Left colon (tissue), 2 donors: Measurements from ENCODE around the gene PKP4. TPM values are rescaled to one million over a fixed set of nuclear protein-coding genes. Genes with fewer than 3 reads are reported as not detected.
"Not testable (repeated sequence)": the region's sequence is repeated elsewhere in the genome, so short reads cannot be mapped to it uniquely, and the experiment has no call there.

Experiments
- ATAC-seq: fragments of 200-7000 bp; cut with Tn5 transposase; one replicate; pipeline ENCODE4 v1.9.1; 2020; ENCODE audit warnings: mild to moderate bottlenecking, moderate library complexity
- DNase-seq, 2 donors: peaks; one replicate each; pipeline ENCODE4 v3.0.0-alpha.2; 2020
- intact Hi-C, 2 donors: fragments of 100-400 bp; cut with DNase I in 1 of 2; cut with micrococcal nuclease in 1 of 2; formaldehyde crosslinking; loops; one replicate each; pipeline versions ENCODE4 v1.11.2 to v1.14.0; 2022; cut with DNase I, micrococcal nuclease
- total RNA-seq, 2 donors: library from RNA; stranded (reverse); fragmentation: NEBNext Ultra II Directional; extraction: Animal tissue kit (Norgen Biotek cat#: 25700); gene quantifications; one replicate each; pipeline ENCODE4 v1.2.1, GENCODE V29; 2021
- donor health status: DM: no; HTN: no; CAD: no.
- donor health status: DM: yes; HTN: yes; CAD: no.

The PKP4 gene
- total RNA-seq, 2 donors from 2014 or later, result 36.9 to 55.5 TPM

DNA sequence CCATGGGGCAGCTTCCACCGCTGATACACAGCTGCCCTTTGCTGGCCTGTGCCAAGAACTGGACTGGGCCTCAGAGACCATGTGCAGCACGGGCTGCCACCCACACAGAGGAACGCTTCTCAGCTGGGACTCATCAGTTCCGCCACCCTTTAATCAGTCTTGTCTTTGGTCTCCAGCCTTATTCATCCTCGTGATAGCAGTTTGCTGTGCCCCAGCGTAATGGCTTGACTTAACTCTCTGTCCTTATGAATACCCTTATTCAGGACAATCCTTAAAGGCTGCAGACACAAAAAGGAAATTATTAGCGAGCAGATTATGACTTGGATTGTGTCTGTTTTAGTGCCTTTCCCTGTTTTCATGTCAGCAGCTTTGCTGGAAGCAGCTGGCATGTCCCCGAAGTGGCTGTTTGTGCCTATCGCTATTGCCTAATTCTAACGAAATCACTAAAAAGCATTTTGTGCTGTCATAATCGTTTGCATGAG lies 229.5 kb downstream of the PKP4 start:
- intact Hi-C loops, result no loop called here
- ATAC-seq, result no peak

DNA sequence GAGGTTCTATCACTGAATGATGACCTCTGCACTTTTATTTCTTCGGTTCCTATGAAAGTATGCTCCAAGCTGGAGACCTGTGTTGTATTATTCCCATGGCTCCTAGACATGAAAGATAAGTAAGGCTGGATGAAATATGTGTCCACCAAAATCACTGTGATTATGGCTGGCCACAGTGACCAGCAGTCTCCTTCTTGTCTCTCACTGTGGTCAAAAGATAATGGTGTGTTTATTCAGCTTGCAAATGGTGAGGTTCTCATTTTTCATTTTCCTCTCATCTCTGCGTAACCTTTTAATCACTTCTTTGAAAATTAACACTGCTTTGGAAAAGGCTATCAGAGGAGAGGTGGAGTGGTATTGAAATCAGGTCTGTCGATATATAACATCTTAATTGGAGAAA lies 230.6 kb downstream of the PKP4 start:
- DNase-seq (no peak), ATAC-seq (no peak)
- intact Hi-C loops, result no loop called here

More for the DNA sequence above, 229.5 kb downstream of the PKP4 start:
- no peak for DNase-seq

DNA sequence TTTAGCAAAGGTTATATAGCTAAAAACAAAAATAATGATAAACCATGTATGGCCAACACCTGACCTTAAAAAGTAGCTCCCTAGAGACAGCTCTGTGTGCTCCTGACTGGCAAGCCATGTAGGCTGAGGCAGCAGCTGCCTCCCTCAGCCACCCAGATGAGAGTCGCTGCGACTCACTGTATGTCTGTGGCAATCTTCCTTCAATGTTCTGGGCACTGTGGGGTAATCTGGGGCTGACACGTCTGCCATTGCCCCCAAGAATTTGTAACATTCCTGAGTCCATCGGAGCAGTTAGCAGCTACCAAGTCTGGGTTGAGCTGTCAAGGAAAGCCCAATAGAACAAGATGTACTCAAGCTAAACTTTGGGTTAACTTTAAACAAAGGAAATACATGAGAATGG lies 232.0 kb downstream of the PKP4 start:
- no peak for ATAC-seq
- DNase-seq, result no peak
- intact Hi-C loops, result no loop called here

DNA sequence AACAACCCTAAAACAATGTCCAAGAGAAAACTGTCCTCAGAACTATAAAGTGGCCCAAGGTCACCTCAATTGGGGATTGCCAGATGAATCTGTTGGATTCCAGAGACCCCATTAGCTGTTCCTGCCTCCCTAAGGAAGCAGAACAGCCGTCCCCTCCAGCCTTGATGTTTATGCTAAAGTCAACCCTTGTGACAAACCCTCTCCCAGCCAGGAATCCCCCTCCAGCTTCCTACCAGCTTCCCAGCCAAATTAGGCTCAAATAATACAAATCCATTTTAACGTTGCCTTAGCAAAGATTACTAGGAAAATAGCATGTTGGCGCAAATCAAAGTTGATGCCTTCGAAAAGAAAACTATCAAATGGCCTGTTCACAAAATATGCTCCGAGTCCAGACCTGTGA lies 232.6 kb downstream of the PKP4 start:
- intact Hi-C loops, result no loop called here
- no peak for DNase-seq
- no peak for ATAC-seq

DNA sequence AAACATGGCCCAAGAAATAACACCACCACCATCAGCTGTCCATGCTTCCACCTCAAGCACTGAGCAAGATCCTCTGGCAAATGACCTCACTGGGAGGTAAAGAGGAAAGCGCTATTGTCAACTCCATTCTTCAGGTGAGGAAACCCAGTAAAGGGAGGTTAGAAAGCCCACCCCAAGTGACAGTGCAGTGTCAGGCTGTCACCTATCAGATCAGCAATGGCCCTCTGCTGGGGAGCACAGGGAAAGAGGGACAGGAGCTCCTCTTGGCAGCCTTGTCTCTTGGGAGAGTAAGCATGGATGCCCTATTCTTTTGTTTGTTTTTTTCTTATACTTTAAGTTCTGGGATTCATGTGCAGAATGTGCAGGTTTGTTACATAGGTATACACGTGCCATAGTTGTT lies 234.1 kb downstream of the PKP4 start:
- no peak for ATAC-seq

GRCh38 chr2:158691619-158692018 lies 234.9 kb downstream of the PKP4 start:
- DNase-seq, result no peak
- intact Hi-C loops, result no loop called here

More for the DNA sequence above, 234.1 kb downstream of the PKP4 start:
- intact Hi-C loops, result no loop called here
- DNase-seq, result no peak

GRCh38 chr2:158692372-158693103 lies 235.8 kb downstream of the PKP4 start:
- ATAC-seq, result no peak
- DNase-seq, result no peak
- intact Hi-C loops, result no loop called here

More at GRCh38 chr2:158691619-158692018, 234.9 kb downstream of the PKP4 start:
- ATAC-seq, result no peak

GRCh38 chr2:158693476-158693875 lies 236.7 kb downstream of the PKP4 start:
- ATAC-seq (no peak), DNase-seq (no peak)
- intact Hi-C loops, result no loop called here

GRCh38 chr2:158695305-158695704 lies 238.6 kb downstream of the PKP4 start:
- ATAC-seq (no peak), DNase-seq (no peak)
- intact Hi-C loops, result no loop called here

GRCh38 chr2:158695744-158696143 lies 239.0 kb downstream of the PKP4 start:
- DNase-seq, intact Hi-C loops, ATAC-seq: not testable (repeated sequence)

- DNase-seq, result no peak
- no peak for ATAC-seq
- intact Hi-C loops, result no loop called here
Observed at GRCh38 chr2:158699323-158699722, 242.6 kb downstream of the PKP4 start.

DNA sequence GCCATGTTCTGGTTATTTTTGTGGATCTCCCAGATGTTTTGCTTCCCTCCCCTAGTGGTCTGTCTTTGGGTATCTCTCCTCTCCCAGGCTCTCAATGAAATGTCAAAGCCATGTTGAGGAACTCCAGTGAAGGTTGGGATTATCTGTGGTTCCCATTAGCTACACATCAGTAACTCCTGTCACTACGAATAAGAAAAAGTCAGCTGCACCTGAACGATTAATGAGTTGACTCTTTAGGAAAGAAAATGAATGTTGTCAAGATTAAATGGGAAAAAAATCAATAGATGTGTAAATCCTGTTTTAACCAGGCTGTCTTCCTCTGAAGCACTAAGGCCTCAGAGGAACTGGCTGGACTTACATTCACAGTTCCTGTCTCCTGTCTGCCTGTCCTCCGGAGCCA lies 244.3 kb downstream of the PKP4 start:
- ATAC-seq (no peak), DNase-seq (no peak)
- intact Hi-C loops, result no loop called here

GRCh38 chr2:158702740-158703139 lies 246.0 kb downstream of the PKP4 start:
- intact Hi-C loops, result no loop called here
- no peak for DNase-seq
- ATAC-seq, result no peak

DNA sequence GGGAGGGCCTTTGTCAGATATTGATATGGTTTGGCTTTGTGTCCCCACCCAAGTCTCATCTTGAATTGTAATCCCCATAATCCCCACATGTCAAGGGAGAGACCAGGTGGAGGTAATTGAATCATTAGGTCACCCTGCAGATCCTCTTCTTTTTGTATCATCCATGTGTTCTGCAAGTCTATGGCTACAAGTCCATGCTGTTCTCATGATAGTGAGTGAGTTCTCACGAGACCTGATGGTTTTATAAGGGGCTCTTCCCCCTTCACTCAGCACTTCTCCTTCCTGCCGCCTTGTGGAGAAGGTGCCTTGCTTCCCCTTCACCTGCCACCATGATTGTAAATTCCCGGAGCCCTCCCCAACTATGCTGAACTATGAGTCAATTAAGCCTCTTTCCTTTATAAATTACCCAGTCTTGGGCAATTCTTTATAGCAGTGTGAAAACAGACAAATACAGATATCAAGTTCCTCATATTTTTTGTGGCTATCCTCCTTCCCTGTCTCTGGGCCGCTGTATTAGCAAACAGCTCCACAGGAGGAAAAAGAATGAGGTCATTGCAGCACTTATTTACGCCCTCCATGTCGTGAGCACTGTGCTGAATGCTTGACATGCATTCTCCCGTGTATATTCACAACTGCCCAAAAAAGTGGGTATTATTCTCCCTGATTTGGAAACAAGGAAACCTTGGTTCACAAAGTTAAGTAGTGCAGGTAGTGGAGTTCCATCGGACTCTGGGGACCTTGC lies 248.1 kb downstream of the PKP4 start:
- intact Hi-C loops, DNase-seq, ATAC-seq: not testable (repeated sequence)

GRCh38 chr2:158712791-158713522 lies 256.2 kb downstream of the PKP4 start:
- ATAC-seq (peak; percentile 86), DNase-seq (no peak)
- intact Hi-C loops, result no loop called here

DNA sequence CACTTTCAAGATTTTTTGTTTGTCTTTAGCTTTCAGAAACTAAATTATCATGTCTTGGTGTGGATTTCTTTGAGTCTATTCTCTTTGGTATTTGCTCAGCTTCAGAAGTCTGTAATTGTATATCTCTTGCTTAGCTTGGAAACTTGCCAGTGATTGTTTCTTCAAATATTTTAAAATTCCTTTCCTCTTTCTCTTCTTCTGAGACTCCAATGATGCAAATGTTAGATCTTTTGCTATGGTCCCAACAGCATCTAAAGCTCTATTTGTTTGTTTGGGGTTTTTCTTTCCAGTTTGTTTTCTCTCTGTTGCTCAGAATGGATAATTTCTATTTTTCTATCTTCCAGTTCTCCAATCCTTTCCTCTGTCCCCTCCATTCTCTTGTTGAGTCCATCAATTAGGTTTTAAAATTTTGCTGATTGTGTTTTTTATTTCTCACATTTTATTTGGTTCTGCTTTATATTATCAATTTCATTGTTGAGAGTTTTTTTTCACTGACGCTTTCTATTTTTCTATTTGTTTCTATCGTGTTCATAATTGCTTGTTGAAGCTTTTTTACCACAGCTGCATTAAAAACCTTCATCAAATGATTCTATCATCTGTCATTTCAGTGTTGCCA lies 256.9 kb downstream of the PKP4 start:
- no peak for DNase-seq
- intact Hi-C loops, result no loop called here
- no peak for ATAC-seq

DNA sequence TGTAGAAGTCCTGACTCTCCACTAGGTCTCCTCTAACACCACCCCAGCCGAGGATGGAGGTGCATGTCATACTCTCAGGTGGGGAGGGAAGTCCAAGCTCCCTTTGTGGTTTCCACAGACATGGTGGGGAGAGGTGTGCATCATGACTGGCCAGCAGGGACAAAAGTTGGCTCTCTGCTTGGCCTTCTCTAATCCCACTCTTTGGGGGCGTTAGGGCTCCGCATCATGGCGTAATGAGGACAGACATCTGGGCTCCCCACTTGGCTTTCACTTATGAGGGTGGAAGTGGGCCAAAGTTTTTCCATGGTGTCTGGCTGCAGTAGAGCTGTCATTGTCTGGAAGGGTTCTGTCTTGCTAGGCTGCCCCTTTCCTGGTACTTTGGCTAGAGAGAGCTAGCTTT lies 257.7 kb downstream of the PKP4 start:
- intact Hi-C loops, result no loop called here
- ATAC-seq, result no peak
- DNase-seq, result no peak

- peak; percentile 88 for ATAC-seq
- intact Hi-C loops, result no loop called here
- DNase-seq, result no peak
Observed at GRCh38 chr2:158715357-158715756, 258.6 kb downstream of the PKP4 start.

DNA sequence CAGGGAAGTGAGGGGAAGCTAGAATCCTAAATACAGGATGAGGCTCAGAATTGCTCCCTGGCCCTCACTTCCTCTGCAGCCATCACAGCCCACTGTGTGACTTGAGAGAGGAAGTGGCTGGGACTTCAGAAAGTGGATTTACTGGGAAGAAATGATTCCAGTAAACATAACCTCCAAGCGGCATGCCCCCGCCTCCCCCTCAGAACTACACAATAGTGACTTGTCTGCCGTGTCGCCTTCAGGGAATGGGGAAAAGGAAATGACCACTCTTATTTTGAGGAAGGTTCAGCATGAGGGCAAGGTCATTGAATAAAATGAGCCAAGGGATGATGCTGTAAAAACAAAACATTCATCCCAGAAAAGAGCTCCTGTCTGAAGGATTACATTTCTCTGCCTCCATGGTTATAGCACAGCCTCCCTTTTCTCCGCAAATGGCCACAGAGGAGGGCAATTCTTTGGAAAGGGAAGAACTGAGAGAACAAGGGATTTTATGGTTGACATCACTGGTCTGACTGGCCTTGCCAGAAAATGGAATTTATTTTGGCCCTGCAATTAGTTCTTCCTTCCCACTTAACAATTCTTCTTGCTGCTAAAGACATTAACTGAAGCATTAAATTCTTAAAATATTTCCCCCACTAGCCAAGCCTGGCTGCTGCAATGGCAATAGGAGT lies 259.5 kb downstream of the PKP4 start:
- no peak for DNase-seq
- ATAC-seq, result no peak
- intact Hi-C loops, result no loop called here
